Rectal smooth muscle tissue (tissue), 1 donor: ENCODE measurements around the gene ACTRT2.

Source experiments
- H3K27ac ChIP-seq: one replicate; pipeline ENCODE4 v1.7.0; 2013; ENCODE audit warnings: low read depth, low read length, inconsistent platforms
- H3K27me3 ChIP-seq: one replicate; pipeline ENCODE4 v1.7.0; 2013; ENCODE audit warnings: low read length; ENCODE audit not compliant: control insufficient read depth, insufficient read depth
- H3K36me3 ChIP-seq: one replicate; pipeline ENCODE4 v1.7.0; 2013; ENCODE audit warnings: low read length; ENCODE audit not compliant: control insufficient read depth, insufficient read depth
- H3K4me1 ChIP-seq: one replicate; pipeline ENCODE4 v1.7.0; 2013; ENCODE audit warnings: low read length; ENCODE audit not compliant: control insufficient read depth, insufficient read depth
- H3K4me3 ChIP-seq: one replicate; pipeline ENCODE4 v1.7.0; 2013; ENCODE audit warnings: low read length
- H3K9ac ChIP-seq: one replicate; pipeline ENCODE4 v1.7.0; 2013; ENCODE audit warnings: low read length

The ACTRT2 gene

DNA sequence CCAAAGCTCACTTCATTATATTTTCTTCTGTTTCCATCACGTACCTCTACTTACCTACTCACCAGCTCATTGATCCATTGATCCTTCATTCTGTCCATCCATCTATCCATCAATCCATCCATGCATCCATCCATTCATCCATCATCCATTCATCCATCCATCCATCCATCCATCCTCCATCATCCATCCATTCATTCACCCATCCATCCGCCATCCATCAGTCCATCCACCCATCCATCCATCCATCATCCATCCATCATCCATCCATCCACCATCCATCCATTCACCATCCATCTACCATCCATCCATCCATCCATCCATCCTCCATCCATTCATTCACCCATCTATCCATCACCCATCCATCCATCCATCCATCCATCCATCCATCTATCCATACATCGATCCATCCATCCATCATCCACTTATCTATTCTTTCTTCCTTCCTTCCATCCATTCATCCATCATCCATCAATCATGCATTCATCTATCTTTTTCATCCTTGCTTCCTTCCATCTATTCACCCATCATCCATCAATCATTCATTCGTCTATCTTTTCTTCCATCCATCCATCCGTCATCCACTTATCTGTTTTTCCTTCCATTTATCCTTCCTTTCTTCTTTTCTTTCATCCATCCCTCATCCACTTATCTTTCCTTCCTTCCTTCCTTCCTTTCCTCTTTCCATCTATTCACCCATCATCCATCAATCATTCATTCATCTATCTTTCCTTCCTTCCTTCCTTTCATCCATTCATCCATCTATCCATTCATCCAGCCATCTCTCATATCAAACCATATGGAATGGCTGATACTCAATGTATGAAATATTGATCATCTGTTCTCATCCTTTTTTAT lies 35.3 kb upstream of the ACTRT2 start:
- Histone ChIP-seq H3K9ac (no peak overlapping the region), H3K27ac (no peak overlapping the region), H3K36me3 (no peaks in the 10 kb centered on the region), H3K4me3 (no peak overlapping the region), H3K27me3 (peaks cover 3% of the 10 kb centered on the region), H3K4me1 (no peaks in the 10 kb centered on the region)

- Histone ChIP-seq H3K4me1 (no peaks in the 10 kb centered on the region), H3K4me3 (no peak overlapping the region), H3K36me3 (no peaks in the 10 kb centered on the region), H3K27me3 (peaks cover 3% of the 10 kb centered on the region), H3K27ac (no peak overlapping the region), H3K9ac (no peak overlapping the region)
Measured at GRCh38 chr1:2986549-2987305, 34.5 kb upstream of the ACTRT2 start.

DNA sequence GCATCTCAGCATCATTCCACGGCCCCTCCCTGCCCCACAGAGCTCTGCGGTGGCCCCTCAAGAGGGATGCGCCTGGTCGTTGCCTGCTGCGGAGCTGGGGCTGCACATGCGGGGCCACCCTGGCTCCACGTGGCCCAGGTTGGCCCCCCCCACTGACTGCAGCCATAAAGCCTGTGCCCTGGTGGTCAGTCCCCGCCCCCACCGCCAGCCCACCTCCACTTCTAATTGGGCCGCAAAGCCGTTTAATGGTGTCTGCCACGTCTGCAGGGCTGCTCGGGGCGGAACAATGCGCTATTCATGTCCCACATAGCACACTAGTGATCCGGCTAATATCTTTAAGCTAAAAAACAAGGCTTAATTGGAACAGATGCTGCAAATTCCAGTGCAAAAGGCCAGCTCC lies 33.5 kb upstream of the ACTRT2 start:
- H3K27ac ChIP-seq, result no peak overlapping the region
- no peaks in the 10 kb centered on the region for H3K36me3 ChIP-seq
- H3K9ac ChIP-seq, result no peak overlapping the region
- H3K4me1 ChIP-seq, result no peaks in the 10 kb centered on the region
- H3K27me3 ChIP-seq, result peaks cover 8% of the 10 kb centered on the region
- no peak overlapping the region for H3K4me3 ChIP-seq

DNA sequence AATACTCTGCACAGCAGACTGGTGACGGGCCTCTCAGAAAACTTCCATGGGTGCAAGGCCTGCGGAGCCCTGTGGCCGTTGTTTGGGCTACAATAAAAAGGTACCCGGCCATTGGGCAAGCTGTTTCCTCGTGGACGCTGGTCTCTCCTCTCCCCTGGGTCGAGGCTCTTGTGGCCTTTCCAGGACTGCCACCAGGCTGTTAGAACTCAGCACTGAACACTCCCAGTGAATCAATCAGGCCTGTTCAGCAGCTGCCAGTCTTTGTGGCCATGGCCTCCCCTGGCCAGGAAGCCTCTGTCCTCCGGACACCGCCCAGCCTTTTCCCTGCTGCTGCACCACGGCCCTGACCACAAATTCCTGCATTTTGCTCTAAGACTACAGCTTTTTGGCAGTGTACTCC lies 33.0 kb upstream of the ACTRT2 start:
- Histone ChIP-seq H3K27ac (no peak overlapping the region), H3K27me3 (peaks cover 8% of the 10 kb centered on the region), H3K36me3 (no peaks in the 10 kb centered on the region), H3K9ac (no peak overlapping the region), H3K4me3 (no peak overlapping the region), H3K4me1 (no peaks in the 10 kb centered on the region)

DNA sequence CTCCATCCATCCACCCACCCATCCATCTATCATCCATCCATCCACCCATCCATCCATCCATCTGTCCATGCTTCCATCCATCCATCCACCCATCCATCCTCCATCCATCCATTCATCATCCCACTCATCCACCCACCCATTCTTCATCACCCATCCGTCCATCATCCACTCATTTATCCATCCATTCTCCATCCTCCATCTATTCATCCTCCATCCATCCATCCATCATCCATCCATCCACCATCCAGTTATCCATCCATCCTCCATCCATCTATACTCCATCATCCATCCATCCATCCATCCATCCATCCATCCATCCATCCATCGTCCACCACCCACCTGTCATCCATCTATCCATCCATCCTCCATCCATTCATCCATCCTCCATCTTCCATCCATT lies 32.1 kb upstream of the ACTRT2 start:
- Histone ChIP-seq H3K27me3 (peaks cover 8% of the 10 kb centered on the region), H3K9ac (no peak overlapping the region), H3K4me1 (no peaks in the 10 kb centered on the region), H3K27ac (no peak overlapping the region), H3K36me3 (no peaks in the 10 kb centered on the region), H3K4me3 (no peak overlapping the region)

DNA sequence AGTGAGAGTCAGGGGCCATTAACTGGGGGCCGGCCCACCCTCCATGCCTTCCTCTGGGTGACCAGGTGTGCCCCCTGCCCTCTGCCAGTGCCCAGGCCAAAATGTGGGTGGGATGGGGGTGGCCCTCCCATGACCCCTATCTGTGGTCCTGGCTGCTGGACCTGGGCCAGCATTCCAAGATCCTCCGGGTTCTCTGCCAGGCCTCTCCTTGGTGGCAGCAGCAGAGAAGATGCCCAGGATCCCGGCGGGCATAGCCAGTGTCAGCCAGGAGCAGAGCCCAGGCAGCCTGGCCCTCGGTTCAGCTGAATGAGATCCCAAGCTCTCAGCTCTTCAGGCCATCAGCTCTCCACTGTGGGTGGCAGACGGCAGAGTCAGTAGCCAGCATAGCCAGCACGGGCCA lies 31.3 kb upstream of the ACTRT2 start:
- Histone ChIP-seq H3K36me3 (no peaks in the 10 kb centered on the region), H3K4me3 (no peak overlapping the region), H3K27ac (no peak overlapping the region), H3K9ac (no peak overlapping the region), H3K4me1 (no peaks in the 10 kb centered on the region), H3K27me3 (peaks cover 8% of the 10 kb centered on the region)

DNA sequence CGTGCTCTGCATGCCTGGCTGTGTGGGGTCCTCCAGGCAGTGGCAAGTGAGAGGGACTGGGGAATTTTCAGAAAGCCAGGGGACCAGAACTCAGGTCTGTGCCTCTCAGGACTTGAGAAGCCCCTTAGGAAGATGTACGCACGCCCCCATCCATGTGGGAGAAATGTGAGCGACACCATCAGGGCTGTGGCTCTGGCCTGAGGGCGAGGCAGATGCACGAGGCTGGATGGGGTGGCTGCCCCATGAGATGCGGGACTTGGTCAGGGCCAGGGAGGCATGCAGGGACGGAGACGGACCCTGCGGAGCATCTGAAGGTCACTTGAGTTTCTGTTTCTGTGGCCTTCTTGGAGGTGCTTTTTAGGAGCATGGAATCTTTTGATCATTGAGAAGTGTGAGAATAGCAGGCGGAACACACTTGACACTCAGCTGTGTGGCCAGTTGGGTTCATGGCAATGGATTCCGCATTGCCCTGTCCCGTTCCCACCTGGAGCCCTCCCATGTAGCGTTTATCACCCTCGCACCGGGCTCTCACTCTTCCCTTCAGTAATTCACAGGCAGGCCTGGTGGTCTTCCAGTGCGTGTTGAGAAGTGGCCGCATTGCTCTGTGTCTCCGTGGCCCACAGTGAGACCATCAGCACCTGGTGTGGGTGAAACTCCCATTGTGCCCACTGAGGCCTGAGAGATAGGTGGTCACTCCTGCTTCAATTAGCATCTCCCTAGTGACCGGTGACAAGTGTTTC lies 30.7 kb upstream of the ACTRT2 start:
- no peaks in the 10 kb centered on the region for H3K36me3 ChIP-seq
- no peak overlapping the region for H3K4me3 ChIP-seq
- no peaks in the 10 kb centered on the region for H3K4me1 ChIP-seq
- no peak overlapping the region for H3K27ac ChIP-seq
- peaks cover 8% of the 10 kb centered on the region for H3K27me3 ChIP-seq
- no peak overlapping the region for H3K9ac ChIP-seq

DNA sequence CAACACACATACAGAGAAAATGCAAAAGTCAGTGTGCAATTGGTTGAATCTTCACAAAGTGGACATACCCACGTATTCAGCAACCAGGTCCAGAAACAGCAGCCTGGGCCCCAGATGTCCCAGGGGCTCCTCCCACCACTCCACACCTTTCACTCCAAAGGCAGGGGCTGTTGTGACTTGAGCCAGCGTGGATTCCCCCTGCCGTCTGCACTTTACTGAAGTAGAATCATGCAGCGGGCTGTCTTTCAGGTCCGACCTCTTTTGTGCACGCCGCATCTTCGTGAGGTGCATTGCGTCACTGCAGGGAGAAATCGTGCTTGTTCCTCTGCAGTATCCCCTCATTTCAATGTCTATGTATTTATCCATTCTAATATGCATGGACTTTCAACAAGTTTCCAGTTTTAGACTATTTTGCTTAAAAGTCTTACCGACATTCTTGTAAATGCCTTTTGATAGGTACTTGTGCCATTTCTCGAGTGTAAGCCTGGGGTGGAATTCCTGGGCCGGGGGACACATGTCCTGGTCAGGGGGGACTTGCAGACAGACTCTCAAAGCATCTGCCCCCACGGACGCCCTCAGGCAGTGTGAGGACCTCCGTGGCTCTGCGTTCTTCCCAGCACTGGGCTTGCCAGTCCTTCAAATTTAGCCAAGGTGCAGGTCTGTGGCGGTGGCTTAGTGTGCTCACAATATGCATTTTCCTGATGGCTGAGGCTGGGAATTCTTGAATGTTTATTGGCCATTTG lies 29.3 kb upstream of the ACTRT2 start:
- Histone ChIP-seq H3K27me3 (peaks cover 8% of the 10 kb centered on the region), H3K27ac (no peak overlapping the region), H3K4me3 (no peak overlapping the region), H3K4me1 (no peaks in the 10 kb centered on the region), H3K9ac (no peak overlapping the region), H3K36me3 (no peaks in the 10 kb centered on the region)

DNA sequence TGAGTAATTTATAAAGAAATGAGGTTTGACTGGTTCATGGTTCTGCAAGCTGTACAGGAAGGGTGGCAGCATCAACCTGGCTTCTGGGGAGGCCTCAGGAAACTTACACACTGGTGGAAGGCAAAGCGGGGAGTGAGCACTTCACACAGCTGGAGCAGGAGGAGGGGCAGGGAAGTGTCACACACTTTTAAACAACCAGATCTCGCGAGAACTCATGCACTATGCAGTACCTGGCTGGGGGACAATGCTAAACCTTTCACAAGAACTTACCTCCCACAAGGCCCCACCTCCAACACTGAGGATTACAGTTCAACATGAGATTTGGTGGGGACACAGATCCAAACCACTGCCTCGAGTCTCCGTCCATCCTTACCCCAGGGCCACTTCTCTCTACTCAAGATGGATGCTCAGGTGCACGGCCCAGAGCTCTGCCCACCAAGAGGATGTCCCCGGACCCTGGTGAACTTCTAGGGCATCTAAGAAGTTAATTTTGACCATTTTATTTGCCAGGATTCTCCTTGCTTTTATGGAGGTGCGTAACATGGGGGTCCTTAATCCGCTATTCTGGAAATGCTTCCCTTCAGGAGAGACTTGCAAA lies 22.7 kb upstream of the ACTRT2 start:
- H3K36me3 ChIP-seq, result no peaks in the 10 kb centered on the region
- no peak overlapping the region for H3K9ac ChIP-seq
- no peak overlapping the region for H3K4me3 ChIP-seq
- no peaks in the 10 kb centered on the region for H3K4me1 ChIP-seq
- H3K27ac ChIP-seq, result no peak overlapping the region
- no peaks in the 10 kb centered on the region for H3K27me3 ChIP-seq

DNA sequence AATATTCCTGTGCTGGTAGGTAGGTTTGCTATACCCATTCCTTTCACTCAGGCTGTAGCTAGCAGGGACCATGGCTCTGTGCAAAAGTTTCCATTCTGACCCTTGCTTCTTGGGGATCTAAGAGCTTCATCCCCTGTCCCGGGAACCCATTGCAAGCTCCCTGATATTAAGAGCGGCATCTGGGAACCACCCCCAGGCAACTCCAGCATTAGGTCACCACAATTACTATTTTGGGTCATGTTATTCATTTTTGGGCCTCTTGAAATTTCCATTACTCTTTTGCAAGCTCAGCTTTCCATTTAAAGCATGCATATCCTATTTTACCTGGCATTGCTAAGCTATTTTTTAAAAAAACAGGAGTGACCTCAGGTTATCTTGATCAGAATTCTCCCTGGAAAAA lies 22.1 kb upstream of the ACTRT2 start:
- no peak overlapping the region for H3K27ac ChIP-seq
- no peak overlapping the region for H3K4me3 ChIP-seq
- no peaks in the 10 kb centered on the region for H3K27me3 ChIP-seq
- no peaks in the 10 kb centered on the region for H3K4me1 ChIP-seq
- no peak overlapping the region for H3K9ac ChIP-seq
- no peaks in the 10 kb centered on the region for H3K36me3 ChIP-seq

DNA sequence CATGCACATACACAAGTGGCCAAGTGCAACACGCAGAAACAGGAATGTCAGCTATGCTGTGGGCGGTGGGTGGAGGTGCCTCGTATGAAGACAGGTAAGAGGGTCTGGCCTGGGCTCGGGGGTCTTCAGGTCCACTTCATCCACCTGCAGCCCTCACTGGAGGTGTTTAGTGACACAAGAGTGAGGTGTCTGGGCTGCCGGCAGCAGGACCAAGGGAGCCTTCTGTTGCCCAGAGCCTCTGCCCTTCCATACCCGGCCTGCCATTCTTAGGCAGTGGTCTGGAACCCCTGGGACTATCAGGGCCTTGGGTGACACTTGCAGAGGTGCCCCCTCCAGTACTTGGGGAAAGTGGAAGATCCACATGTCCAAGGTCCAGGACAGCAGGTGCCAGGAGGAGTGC lies 21.7 kb upstream of the ACTRT2 start:
- Histone ChIP-seq H3K9ac (no peak overlapping the region), H3K27ac (no peak overlapping the region), H3K36me3 (no peaks in the 10 kb centered on the region), H3K27me3 (no peaks in the 10 kb centered on the region), H3K4me3 (no peak overlapping the region), H3K4me1 (no peaks in the 10 kb centered on the region)

DNA sequence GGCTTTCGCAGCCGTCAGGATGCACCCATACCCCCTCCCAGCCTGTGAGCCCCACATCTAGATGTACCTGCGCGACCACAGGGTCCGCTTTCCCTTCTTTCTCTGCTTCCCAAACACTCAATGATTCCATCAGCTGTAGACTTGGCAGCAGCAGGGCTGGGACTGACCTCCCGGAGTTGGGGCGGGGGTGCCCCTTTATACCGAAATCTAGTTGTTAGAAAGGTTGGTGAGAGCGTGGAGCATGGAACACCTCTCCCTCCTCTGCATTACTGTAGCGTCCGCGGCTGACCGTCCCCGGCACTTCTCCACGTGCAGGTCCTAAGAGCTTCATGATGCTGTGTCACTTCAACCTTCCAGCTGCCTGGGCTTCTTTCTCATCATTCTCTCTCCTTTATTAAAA lies 21.1 kb upstream of the ACTRT2 start:
- Histone ChIP-seq H3K36me3 (no peaks in the 10 kb centered on the region), H3K4me3 (no peak overlapping the region), H3K27me3 (no peaks in the 10 kb centered on the region), H3K27ac (no peak overlapping the region), H3K9ac (no peak overlapping the region), H3K4me1 (no peaks in the 10 kb centered on the region)
